ENCODE measurements around the gene ZC3H12D.

ZC3H12D gene

DNA sequence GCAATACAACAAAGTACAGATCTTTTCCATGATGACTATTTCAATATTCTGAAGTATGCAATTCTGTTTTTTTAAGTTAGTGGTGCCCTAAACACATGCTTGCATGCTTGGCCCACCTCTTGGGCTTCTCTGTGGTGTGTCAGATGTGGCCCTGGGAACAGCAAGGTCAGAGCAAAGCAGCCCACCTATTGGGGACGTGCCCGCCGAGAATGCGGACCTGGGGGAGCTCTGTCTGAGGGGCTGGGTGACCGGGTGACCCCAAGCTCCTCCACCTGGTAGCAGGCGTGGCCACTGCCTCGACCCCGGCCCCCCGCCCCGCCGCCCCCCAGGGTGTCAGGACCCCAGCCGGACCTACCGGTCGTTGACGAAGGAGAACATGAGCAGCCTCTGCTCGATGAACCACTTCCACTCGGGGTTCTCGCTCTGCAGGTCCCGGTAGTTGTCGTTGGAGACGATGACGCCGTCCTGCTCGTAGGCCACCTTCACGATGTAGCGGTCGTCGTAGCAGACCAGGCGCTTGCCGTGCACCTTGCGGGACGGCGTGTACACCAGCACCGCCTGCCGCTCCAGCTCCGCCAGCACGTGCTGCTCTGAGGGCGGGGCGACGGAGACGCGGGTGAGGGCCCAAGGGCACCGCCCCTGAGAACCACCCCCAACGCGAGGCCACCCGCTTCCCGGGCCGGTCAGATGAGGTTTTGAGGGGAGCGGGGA, 28.3 kb downstream of the ZC3H12D start:
- no peak overlapping the region for H3K27ac ChIP-seq
- no peak for TF ChIP-seq ZFX (IDR thresholded peaks at IDR 0.05; ENCODE audit: borderline replicate concordance)
- TF ChIP-seq, protein P1, sequence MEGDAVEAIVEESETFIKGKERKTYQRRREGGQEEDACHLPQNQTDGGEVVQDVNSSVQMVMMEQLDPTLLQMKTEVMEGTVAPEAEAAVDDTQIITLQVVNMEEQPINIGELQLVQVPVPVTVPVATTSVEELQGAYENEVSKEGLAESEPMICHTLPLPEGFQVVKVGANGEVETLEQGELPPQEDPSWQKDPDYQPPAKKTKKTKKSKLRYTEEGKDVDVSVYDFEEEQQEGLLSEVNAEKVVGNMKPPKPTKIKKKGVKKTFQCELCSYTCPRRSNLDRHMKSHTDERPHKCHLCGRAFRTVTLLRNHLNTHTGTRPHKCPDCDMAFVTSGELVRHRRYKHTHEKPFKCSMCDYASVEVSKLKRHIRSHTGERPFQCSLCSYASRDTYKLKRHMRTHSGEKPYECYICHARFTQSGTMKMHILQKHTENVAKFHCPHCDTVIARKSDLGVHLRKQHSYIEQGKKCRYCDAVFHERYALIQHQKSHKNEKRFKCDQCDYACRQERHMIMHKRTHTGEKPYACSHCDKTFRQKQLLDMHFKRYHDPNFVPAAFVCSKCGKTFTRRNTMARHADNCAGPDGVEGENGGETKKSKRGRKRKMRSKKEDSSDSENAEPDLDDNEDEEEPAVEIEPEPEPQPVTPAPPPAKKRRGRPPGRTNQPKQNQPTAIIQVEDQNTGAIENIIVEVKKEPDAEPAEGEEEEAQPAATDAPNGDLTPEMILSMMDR (IDR thresholded peaks at IDR 0.05): no peak

DNA sequence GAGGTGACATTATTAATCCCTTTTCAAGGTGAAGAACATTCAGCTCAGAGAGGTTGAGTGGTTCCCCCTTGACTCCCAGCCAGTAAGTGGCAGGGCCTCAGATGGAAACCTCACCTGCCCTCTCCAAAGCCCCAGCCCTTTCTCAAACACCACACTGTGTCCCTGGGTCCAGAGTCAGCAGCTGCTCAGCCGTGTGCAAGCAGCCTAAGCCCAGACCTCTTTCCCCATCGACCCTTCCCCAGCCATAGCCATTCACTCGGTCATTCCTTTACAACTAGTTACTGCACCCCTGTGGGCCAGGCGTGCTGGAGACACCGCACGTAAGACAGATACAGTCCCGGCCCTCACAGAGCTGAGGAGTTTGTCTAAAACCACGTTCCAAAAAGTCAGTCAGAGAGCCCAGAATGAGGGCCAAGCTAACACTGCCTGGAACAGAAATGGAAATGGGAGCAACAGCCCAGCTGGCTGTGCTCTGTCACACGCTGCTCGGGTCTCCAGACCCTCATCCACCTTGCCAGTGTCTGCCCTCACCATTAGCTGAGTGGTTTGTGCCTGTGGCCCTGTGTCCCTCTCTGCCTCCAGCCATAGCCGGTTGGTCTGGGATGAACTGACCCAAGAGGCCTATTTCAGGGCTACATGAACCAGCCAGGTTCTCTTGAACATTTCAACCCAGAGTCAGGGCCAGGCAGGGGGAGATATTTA, 29.6 kb downstream of the ZC3H12D start:
- TF ChIP-seq, protein P1 (IDR thresholded peaks at IDR 0.05): no peak
- no peak for TF ChIP-seq ZFX (IDR thresholded peaks at IDR 0.05; ENCODE audit: borderline replicate concordance)
- H3K27ac ChIP-seq: no peak overlapping the region

DNA sequence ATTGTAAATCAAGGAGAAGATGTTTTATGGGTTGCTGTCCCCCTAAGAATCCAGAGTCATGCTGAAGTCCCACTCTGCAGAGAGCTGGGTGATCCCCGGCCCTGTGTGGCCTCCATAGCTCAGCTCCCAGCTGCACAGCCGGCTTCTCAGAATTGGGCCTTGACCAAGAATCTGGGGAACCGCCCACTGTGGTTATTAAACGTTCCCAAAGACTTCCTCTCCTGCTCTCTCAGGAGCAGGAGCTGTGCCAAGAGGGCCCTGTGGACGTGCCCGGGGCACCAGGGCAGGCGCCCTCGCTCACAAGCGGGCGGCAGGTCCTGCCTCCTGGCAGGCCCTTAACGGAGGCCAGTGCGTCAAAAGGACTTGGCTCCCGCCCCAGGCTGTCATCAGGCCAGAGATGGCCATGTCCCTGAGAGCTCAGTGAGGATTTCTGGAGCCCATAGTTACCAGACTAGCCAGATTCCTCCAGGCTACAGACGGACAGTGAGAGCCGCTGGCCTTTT, 30.4 kb downstream of the ZC3H12D start:
- TF ChIP-seq, protein P1 (IDR thresholded peaks at IDR 0.05): no peak
- no peak for TF ChIP-seq ZFX (IDR thresholded peaks at IDR 0.05; ENCODE audit: borderline replicate concordance)
- no peak overlapping the region for H3K27ac ChIP-seq

DNA sequence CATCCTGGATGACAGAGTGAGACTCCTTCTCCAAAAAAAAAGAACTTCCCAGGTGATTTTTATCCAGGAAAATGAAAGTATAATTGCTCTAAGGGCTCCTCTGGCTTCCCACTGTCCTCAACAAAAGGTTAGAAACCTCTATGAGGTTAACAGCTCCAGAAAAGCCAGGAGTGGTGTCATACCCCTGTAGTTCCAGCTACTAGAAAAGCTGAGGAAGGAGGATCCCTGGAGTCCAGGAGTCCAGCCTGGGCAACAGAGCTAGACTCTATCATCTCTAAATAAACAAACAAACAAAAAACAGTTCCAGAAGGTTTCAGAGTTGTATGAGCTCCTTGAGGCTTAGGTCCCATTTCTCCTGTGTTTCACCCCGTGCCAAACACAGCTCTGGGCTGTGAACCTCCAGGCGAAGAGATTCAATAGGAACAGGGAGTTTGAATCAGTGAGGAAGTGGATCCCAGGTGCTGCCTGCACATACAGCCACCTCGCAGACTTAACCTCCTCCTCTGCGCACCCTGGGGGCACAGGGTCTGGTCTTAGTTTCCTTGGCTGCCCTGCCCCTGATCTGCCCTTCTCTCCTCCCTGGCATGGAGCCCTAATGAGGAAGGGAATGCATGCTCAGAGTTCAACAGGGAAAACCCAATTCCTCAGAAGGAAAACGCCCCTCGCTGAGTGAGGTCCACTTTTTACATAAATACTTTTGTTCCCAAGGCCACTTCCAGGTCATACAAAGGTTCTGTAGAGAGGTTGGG, 31.0 kb downstream of the ZC3H12D start:
- TF ChIP-seq, protein P1 (IDR thresholded peaks at IDR 0.05): no peak
- no peak for TF ChIP-seq ZFX (IDR thresholded peaks at IDR 0.05; ENCODE audit: borderline replicate concordance)
- H3K27ac ChIP-seq: no peak overlapping the region

DNA sequence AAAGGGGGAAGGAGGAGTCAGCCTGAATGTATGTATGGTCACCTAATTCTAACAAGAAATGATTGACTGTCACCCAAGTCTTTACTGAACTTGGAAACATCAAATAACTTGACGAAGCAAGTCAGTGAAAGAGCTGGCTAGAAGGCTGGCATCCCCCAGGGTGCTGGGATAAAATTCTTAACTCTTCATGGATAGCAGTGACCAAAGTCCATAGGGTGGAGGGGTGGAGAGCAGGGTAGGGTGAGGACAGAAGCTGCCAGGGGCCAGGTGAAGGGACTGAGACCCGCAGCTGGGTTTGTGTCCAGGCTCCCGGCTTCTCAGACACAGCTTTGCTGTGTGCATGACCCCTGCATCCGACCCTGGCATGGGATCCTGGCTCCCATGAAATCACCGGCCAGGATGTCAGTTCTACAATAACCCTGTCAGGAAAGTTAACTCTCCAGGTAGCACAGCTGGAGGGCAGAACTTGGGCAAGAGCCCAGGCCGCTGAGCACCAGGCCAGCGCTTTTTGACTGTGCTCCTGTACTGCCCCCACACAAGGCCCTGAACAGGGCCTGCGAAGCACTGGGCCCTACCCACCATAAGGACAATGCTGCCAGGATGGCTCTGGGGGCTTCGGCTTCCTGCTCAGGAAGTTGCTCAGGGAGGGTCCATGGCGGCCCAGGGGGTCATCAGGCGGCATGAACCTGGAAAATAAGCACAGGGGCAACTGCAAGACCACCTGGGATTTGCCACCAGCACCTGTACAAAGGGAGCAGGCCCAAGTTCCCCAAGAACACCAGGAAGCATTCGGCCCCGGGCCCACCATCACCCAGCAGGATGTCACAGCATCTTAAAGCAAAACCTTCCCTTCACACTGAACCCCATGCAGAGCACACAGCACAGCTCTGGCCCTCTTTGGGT, 32.5 kb downstream of the ZC3H12D start:
- TF ChIP-seq, protein P1 (IDR thresholded peaks at IDR 0.05): no peak
- no peak for TF ChIP-seq ZFX (IDR thresholded peaks at IDR 0.05; ENCODE audit: borderline replicate concordance)
- H3K27ac ChIP-seq: no peak overlapping the region

DNA sequence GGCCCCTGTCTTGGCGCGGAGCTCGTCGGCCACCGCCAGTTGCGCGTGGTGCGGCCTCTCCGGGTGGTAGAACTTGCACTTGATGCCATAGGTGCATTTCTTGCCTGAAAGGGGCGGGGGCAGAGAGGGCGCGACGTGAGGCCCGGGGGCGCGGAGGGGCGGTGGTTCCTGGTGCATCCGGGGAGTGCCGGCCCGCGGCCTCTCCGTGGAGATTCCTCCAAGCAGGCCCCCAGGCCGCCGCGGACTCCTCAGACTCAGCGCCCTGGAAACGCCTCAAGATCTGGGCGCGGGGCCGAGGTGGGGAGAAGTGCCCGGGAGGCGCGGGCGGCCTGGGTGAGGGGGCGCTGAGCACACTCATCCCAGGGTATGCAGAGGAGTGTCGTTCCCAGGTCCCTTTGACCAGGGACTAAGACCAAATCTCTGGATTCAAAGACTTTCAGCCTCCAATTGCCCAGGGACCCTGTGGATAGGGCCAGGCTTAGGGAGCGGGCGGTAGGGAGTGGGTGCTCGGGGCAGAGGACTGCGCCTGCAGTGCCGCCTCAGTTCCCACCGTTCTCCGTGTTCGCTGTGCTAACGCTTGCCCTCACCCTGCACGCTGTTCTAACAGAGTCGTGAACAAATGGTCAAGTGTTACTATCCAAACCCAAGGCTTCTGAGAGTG, 33.3 kb downstream of the ZC3H12D start:
- H3K27ac ChIP-seq: no peak overlapping the region

More for the DNA sequence above, 33.3 kb downstream of the ZC3H12D start:
- no peak for TF ChIP-seq ZFX (IDR thresholded peaks at IDR 0.05; ENCODE audit: borderline replicate concordance)
- TF ChIP-seq, protein P1 (IDR thresholded peaks at IDR 0.05): no peak

All from 22Rv1 (cell line).